PC-3 (cell line): ENCODE measurements around the gene CNR2. TPM values are rescaled to one million over a fixed set of nuclear protein-coding genes. Genes with fewer than 3 reads are reported as not detected.
"Not testable (repeated sequence)": the region's sequence is repeated elsewhere in the genome, so short reads cannot be mapped to it uniquely, and the experiment has no call there.

ENCODE experiments used
- ATAC-seq: fragments of 200-7000 bp; cut with Tn5 transposase; 2 replicates; pipeline ENCODE4 v1.9.1; 2020; ENCODE audit warnings: mild to moderate bottlenecking, moderate library complexity
- BruUV-seq: library from RNA; stranded (reverse); fragments of 400-500 nt; replicated peaks from 2 replicates; lab custom pipeline; 2021; lab: Mats Ljungman, UMichigan
- CTCF ChIA-PET: fragments of 300-600 bp; sonication (Branson Sonifier 250); formaldehyde crosslinking; loops from one replicate; lab custom pipeline; 2022; ENCODE audit warnings: antibody characterized with exemption; lab: Charles Lee
- POLR2A ChIA-PET: fragments of 300-600 bp; sonication (Branson Sonifier 250); formaldehyde crosslinking; loops from one replicate; lab custom pipeline; 2022; ENCODE audit warnings: antibody characterized with exemption; ENCODE audit not compliant: unreplicated experiment; lab: Charles Lee
- DNase-seq: peaks from one replicate; pipeline ENCODE4 v3.0.0-alpha.2; 2015
- H2AFZ ChIP-seq: fragments of 300-600 bp; sonication (generic); 2 replicates; pipeline ENCODE4 v1.6.0; 2016; ENCODE audit warnings: antibody characterized with exemption, low read length
- H3F3A ChIP-seq: fragments of 300-600 bp; sonication (generic); one replicate; pipeline ENCODE4 v1.6.0; 2017; ENCODE audit warnings: antibody characterized with exemption, low read length, control low read depth, mild to moderate bottlenecking; ENCODE audit not compliant: unreplicated experiment
- H3K27ac ChIP-seq: fragments of 300-600 bp; sonication (generic); 2 replicates; pipeline ENCODE4 v1.5.1; 2016; ENCODE audit warnings: mild to moderate bottlenecking, low read length
- H3K27me3 ChIP-seq: fragments of 300-600 bp; sonication (generic); 2 replicates; pipeline ENCODE4 v1.6.1; 2016; ENCODE audit warnings: low read length, mixed read lengths
- H3K36me3 ChIP-seq: fragments of 300-600 bp; sonication (generic); 2 replicates; pipeline ENCODE4 v1.6.1; 2016; ENCODE audit warnings: low read depth, mixed run types, low read length, mixed read lengths
- H3K4me1 ChIP-seq: fragments of 300-600 bp; sonication (generic); 2 replicates; pipeline ENCODE4 v1.5.1; 2016; ENCODE audit warnings: low read length; ENCODE audit not compliant: insufficient read depth
- H3K4me2 ChIP-seq: fragments of 300-600 bp; sonication (generic); 2 replicates; pipeline ENCODE4 v1.6.0; 2016; ENCODE audit warnings: low read length
- H3K4me3 ChIP-seq: fragments of 300-600 bp; sonication (generic); 2 replicates; pipeline ENCODE4 v1.5.1; 2016; ENCODE audit warnings: mild to moderate bottlenecking, low read length, mixed read lengths
- H3K79me2 ChIP-seq: fragments of 300-600 bp; sonication (generic); 2 replicates; pipeline ENCODE4 v1.6.1; 2017; ENCODE audit warnings: low read length, mixed read lengths
- H3K9ac ChIP-seq: fragments of 300-600 bp; sonication (generic); 2 replicates; pipeline ENCODE4 v1.6.0; 2016; ENCODE audit warnings: mild to moderate bottlenecking, low read length
- H3K9me2 ChIP-seq: fragments of 300-600 bp; sonication (generic); replicated peaks from 2 replicates; pipeline ENCODE4 v1.6.1; 2016; ENCODE audit warnings: mixed run types, low read length, mixed read lengths
- H3K9me3 ChIP-seq: fragments of 300-600 bp; sonication (generic); 2 replicates; pipeline ENCODE4 v1.6.1; 2016; ENCODE audit warnings: low read length, mixed read lengths
- H4K20me1 ChIP-seq: fragments of 300-600 bp; sonication (generic); 2 replicates; pipeline ENCODE4 v1.6.1; 2016; ENCODE audit warnings: low read length, mixed read lengths
- EZH2 ChIP-seq: fragments of 300-600 bp; sonication (generic); IDR thresholded peaks from one replicate; pipeline ENCODE4 v1.6.1; 2017; ENCODE audit warnings: antibody characterized with exemption, mild to moderate bottlenecking, low read length; ENCODE audit not compliant: unreplicated experiment
- EZH2phosphoT487 ChIP-seq: fragments of 300-600 bp; sonication (generic); IDR thresholded peaks from 2 replicates; pipeline ENCODE4 v1.6.1; 2018; ENCODE audit warnings: mild to moderate bottlenecking, antibody characterized with exemption, low read length, borderline replicate concordance
- intact Hi-C: fragments of 100-400 bp; cut with micrococcal nuclease; formaldehyde crosslinking; loops from 2 replicates; pipeline ENCODE4 v1.9.0; 2023
- total RNA-seq: library from RNA; depleted of rRNA; stranded (reverse); fragments of >200 nt; gene quantifications from 2 replicates; pipeline ENCODE4 v1.2.3, GENCODE V29; 2014
- TF ChIP-seq, protein P1 (sequence below): fragments of 300-600 bp; sonication (generic); conservative IDR thresholded peaks from 2 replicates; pipeline ENCODE4 v1.5.1; 2017; ENCODE audit warnings: antibody characterized with exemption, low read depth, mild to moderate bottlenecking, low read length

CNR2 gene
- total RNA-seq, 1 experiment from 2014 or later, result not detected

- no peaks in the 10 kb centered on the region for H3F3A ChIP-seq
- no peaks in the 10 kb centered on the region for H3K9me2 ChIP-seq
- no peak overlapping the region for H3K4me2 ChIP-seq
- ChIA-PET POLR2A (no interaction called here), CTCF (no interaction called here)
- no peak overlapping the region for H3K27ac ChIP-seq
- H3K4me1 ChIP-seq, result peaks cover 11% of the 10 kb centered on the region
- DNase-seq, result no peak
- TF ChIP-seq, protein P1, sequence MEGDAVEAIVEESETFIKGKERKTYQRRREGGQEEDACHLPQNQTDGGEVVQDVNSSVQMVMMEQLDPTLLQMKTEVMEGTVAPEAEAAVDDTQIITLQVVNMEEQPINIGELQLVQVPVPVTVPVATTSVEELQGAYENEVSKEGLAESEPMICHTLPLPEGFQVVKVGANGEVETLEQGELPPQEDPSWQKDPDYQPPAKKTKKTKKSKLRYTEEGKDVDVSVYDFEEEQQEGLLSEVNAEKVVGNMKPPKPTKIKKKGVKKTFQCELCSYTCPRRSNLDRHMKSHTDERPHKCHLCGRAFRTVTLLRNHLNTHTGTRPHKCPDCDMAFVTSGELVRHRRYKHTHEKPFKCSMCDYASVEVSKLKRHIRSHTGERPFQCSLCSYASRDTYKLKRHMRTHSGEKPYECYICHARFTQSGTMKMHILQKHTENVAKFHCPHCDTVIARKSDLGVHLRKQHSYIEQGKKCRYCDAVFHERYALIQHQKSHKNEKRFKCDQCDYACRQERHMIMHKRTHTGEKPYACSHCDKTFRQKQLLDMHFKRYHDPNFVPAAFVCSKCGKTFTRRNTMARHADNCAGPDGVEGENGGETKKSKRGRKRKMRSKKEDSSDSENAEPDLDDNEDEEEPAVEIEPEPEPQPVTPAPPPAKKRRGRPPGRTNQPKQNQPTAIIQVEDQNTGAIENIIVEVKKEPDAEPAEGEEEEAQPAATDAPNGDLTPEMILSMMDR, result no peak
- TF ChIP-seq EZH2 (no peak), EZH2phosphoT487 (no peak)
- no peak overlapping the region for H3K4me3 ChIP-seq
- H3K79me2 ChIP-seq, result no peaks in the 10 kb centered on the region
- no peak overlapping the region for H3K9ac ChIP-seq
- no peaks in the 10 kb centered on the region for H4K20me1 ChIP-seq
- no peaks in the 10 kb centered on the region for H3K27me3 ChIP-seq
- no peaks in the 10 kb centered on the region for H3K36me3 ChIP-seq
- H2AFZ ChIP-seq, result no peak overlapping the region
- no peak for ATAC-seq
- no TSS peak for BruUV-seq
- H3K9me3 ChIP-seq, result no peaks in the 10 kb centered on the region
- intact Hi-C loops, result no loop called here
Measured at GRCh38 chr1:23902321-23903278, 10.6 kb downstream of the CNR2 start.

DNA sequence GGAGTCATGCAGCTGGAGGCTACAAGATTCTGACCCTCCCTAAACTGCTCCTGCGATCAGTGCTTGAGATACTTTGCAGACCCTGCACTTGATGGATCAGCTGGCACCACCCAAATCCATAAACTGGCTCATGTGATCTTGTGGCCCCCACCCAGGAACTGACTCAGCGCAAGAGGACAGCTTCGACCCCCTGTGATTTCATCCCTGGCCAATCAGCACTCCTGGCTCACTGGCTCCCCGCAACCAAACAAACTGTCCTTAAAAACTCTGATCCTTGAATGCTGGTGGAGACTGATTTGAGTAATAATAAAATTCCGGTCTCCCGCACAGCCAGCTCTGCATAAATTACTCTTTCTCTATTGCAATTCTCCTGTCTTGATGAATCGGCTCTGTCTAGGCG lies 13.1 kb downstream of the CNR2 start:
- H3K4me2 ChIP-seq, DNase-seq, ATAC-seq, H3K27me3 ChIP-seq, H3F3A ChIP-seq, H3K27ac ChIP-seq, H3K4me3 ChIP-seq, H3K36me3 ChIP-seq, H3K9me2 ChIP-seq, H3K9ac ChIP-seq, H2AFZ ChIP-seq, H4K20me1 ChIP-seq, H3K79me2 ChIP-seq, H3K9me3 ChIP-seq, CTCF ChIA-PET, intact Hi-C loops, H3K4me1 ChIP-seq, POLR2A ChIA-PET, BruUV-seq: not testable (repeated sequence)

GRCh38 chr1:23899070-23899469 lies 14.1 kb downstream of the CNR2 start:
- TF ChIP-seq EZH2 (no peak), EZH2phosphoT487 (no peak)
- TF ChIP-seq, protein P1, result no peak
- H3K27me3 ChIP-seq, result no peaks in the 10 kb centered on the region

More at GRCh38 chr1:23899070-23899469, 14.1 kb downstream of the CNR2 start:
- Histone ChIP-seq H3K4me2 (no peak overlapping the region), H3K79me2 (no peaks in the 10 kb centered on the region), H3F3A (no peaks in the 10 kb centered on the region), H4K20me1 (no peaks in the 10 kb centered on the region), H2AFZ (no peak overlapping the region), H3K36me3 (no peaks in the 10 kb centered on the region), H3K27ac (no peak overlapping the region), H3K4me1 (peaks cover under 1% of the 10 kb centered on the region; the same call in 1 of the 2 replicates), H3K9me3 (no peaks in the 10 kb centered on the region), H3K4me3 (no peak overlapping the region), H3K9ac (no peak overlapping the region), H3K9me2 (no peaks in the 10 kb centered on the region)
- intact Hi-C loops, result no loop called here
- ChIA-PET POLR2A (no interaction called here), CTCF (no interaction called here)
- no TSS peak for BruUV-seq
- DNase-seq (no peak), ATAC-seq (no peak)
